ENCODE measurements around the gene CCNI. TPM values are rescaled to one million over a fixed set of nuclear protein-coding genes. Genes with fewer than 3 reads are reported as not detected.

The CCNI gene
- total RNA-seq, 1 experiment from 2014 or later = 240 TPM

GRCh38 chr4:77110730-77111129, 34.9 kb upstream of the CCNI start:
- Histone ChIP-seq H2BK5ac (ENCODE audit: insufficient read length, low read length) (no peak overlapping the region), H4K91ac (ENCODE audit: insufficient read length, low read depth, low read length) (no peak overlapping the region), H2BK20ac (ENCODE audit: low read depth, low read length, poor library complexity, severe bottlenecking) (no peak overlapping the region), H3K23ac (ENCODE audit: insufficient read length, low read depth, low read length) (no peak overlapping the region), H2BK15ac (ENCODE audit: low read depth, low read length) (no peak overlapping the region), H3T11ph (ENCODE audit: low read length) (no peak overlapping the region), H3K9me3 (ENCODE audit: control insufficient read depth, low read depth, low read length) (no peaks in the 10 kb centered on the region), H3K4me2 (ENCODE audit: insufficient read depth, insufficient read length, low read length) (no peak overlapping the region), H3K14ac (ENCODE audit: insufficient read depth, low read length) (no peak overlapping the region), H3K79me1 (ENCODE audit: insufficient read depth, low read depth, low read length, poor library complexity, severe bottlenecking) (no peaks in the 10 kb centered on the region), H2AK5ac (ENCODE audit: insufficient read length, low read length) (no peak overlapping the region), H3K27ac (ENCODE audit: insufficient read length, low read depth, low read length) (no peak overlapping the region), H3K23me2 (ENCODE audit: insufficient read length, low read depth, low read length, poor library complexity, severe bottlenecking) (no peaks in the 10 kb centered on the region), H2BK12ac (ENCODE audit: insufficient read length, low read depth, low read length) (no peak overlapping the region), H2BK120ac (ENCODE audit: low read depth, low read length, poor library complexity, severe bottlenecking) (no peak overlapping the region), H4K8ac (replicated peaks; ENCODE audit: insufficient read length, low read depth, low read length) (no peak overlapping the region), H3K9ac (ENCODE audit: extremely low read depth, insufficient read length, low read length) (no peak overlapping the region), H4K20me1 (ENCODE audit: control insufficient read depth, insufficient read depth, insufficient read length) (no peaks in the 10 kb centered on the region), H3K56ac (ENCODE audit: insufficient read length, low read depth, low read length) (no peak overlapping the region), H3K27me3 (ENCODE audit: insufficient read depth, low read length) (no peaks in the 10 kb centered on the region), H3K4ac (ENCODE audit: low read depth, low read length) (no peak overlapping the region), H3K4me1 (ENCODE audit: insufficient read depth, low read length) (no peaks in the 10 kb centered on the region), H3K79me2 (ENCODE audit: insufficient read depth, low read length) (no peaks in the 10 kb centered on the region), H3K18ac (ENCODE audit: insufficient read length, low read depth, low read length) (no peak overlapping the region), H4K5ac (ENCODE audit: insufficient read length, low read depth, low read length) (no peak overlapping the region), H2AFZ (ENCODE audit: low read length) (no peak overlapping the region)
- Mint-ChIP-seq H3K9me3 (no peaks in the 10 kb centered on the region; a peak in 1 of 5 replicates), H3K27me3 (ENCODE audit: low read depth) (no peaks in the 10 kb centered on the region), H3K4me1 (no peaks in the 10 kb centered on the region), H3K36me3 (ENCODE audit: insufficient read depth in 1 of 3, low read depth in 3 of 3) (no peaks in the 10 kb centered on the region), H3K4me3 (no peak overlapping the region), H3K27ac (no peak overlapping the region; a peak in 1 of 7 replicates)
- WGBS (ENCODE audit: extremely low coverage, insufficient read length, low lambda C conversion rate) = no CpG with 5 or more reads among the region's 1 CpG
- TF ChIP-seq, protein P1, sequence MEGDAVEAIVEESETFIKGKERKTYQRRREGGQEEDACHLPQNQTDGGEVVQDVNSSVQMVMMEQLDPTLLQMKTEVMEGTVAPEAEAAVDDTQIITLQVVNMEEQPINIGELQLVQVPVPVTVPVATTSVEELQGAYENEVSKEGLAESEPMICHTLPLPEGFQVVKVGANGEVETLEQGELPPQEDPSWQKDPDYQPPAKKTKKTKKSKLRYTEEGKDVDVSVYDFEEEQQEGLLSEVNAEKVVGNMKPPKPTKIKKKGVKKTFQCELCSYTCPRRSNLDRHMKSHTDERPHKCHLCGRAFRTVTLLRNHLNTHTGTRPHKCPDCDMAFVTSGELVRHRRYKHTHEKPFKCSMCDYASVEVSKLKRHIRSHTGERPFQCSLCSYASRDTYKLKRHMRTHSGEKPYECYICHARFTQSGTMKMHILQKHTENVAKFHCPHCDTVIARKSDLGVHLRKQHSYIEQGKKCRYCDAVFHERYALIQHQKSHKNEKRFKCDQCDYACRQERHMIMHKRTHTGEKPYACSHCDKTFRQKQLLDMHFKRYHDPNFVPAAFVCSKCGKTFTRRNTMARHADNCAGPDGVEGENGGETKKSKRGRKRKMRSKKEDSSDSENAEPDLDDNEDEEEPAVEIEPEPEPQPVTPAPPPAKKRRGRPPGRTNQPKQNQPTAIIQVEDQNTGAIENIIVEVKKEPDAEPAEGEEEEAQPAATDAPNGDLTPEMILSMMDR (conservative IDR thresholded peaks at IDR 0.05) = no peak
- DNase-seq = no peak
